GM19023 (cell line): Measurements from ENCODE around the gene MAPT.

Source experiments
- ATAC-seq: cut with Tn5 transposase; IDR thresholded peaks from one replicate; pipeline ENCODE4 v1.9.1; 2021; ENCODE audit warnings: mild to moderate bottlenecking, moderate library complexity; ENCODE audit not compliant: unreplicated experiment

Gene MAPT

DNA sequence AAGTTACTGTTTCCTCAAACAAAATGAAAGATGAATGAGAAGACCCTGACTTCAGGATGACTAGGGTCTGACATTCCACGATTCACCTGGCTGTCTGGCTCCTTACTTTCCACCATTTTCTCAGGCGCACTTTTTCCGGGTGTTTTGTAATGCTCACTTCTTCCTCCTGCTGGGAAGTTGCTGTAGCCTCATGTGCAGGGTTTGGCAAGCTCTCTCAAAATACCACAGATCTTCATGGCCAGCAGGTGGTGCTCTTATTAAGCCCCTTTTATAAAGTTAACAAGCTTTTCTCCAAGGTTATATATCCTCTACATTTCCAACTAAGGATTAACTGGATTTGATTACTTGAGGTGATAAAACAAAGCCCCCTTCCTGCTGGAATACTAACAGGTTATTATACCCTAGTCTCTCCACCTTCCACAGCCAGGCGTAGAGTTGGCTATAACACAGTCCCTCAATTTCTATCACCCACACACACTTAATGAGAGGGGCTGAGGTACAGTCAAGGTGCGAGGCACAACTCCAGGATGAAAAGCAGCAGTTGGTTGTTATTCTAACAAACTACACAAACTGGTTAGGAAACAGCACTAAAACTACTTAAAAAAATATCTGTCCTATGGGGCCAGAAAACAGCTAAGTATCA is 150.1 kb downstream of the MAPT start:
- ATAC-seq, result no peak

DNA sequence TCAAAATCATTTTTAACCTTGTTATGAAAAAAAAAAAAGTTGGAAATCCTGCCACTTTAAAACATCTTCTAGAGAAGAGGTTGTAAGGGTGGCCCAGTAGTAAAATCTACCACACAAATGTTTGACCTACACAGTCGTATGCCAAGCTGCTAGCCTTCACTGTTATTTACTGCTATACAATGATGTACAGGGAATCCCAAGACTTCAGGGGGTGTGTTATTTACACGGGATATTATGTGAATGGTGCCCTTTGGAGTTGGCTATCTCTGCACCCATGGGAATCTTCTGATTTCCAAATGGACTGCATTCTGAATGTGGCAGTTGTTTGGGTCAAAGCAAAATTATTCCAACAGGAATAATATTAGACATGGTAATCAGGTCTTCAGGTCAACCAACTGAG is 150.6 kb downstream of the MAPT start:
- no peak for ATAC-seq

DNA sequence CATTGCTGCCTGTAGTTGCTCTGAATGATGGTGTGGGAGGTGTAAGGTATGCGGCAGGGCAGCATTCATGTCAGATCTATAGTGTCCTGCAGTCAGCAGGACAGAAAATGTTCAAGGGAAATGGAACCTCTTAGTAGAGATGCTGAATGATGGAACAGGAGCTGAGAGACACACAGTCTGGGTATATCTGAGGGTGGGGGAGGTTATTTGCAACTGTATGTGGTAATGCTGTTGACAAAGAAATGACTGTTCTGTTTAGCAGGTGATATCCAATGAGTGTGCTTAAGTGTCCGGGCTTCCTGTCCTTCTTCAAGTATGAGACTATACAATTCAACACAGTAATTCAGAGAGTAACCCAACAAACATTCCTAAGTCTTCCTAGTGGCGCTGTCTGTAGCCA is 151.3 kb downstream of the MAPT start:
- no peak for ATAC-seq

DNA sequence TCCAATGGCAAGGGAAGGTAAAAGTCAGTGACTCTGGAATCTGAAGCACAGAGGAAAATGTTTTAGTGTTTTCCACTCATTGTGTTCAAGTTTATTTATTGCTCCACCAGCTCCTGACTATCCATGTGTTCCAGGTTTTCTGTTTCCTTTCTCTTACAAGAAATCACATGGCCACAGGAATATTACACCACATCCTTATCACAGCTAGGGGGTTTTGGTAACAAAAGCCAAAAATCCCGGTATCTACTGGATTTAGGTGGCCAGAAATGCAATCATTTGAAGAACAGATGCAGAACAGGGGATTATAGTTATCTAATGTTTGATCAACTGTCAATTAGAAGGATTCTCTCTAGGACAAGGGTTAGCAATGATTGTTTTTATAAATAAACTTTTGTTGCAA is 152.6 kb downstream of the MAPT start:
- no peak for ATAC-seq

DNA sequence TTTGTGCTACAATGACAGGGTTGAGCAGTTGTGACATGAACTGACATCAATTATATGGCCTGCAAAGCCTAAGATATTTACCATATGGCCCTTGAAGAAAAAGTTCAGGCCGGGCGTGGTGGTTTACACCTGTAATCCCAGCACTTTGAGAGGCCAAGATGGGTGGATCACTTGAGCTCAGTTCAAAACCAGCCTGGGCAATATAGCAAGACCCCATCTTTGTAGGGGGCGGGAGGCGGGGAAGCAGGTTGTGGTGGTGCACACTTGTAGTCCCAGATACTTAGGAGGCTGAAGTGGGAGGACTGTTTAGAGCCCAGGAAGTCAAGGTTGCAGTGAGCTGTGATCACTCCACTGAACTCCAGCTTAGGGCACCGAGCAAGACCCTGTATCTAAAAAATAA is 153.0 kb downstream of the MAPT start:
- ATAC-seq, result no peak

DNA sequence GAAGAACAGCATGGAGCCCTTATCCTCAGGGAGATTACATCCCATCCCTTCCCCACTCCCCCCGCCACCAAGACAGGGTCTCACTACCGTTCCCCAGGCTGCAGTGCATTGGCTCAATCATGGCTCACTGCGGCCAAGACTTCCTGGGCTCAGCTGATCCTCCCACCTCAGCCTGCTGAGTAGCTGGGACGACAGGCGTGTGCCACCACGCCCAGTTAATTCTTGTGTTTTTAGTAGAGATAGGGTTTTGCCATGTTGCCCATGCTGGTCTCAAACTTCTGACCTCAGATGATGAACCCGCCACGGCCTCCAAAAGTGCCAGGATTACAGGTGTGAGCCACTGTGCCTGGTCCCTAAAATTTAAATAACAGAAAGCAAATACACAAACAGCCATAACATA is 153.5 kb downstream of the MAPT start:
- ATAC-seq, result no peak

DNA sequence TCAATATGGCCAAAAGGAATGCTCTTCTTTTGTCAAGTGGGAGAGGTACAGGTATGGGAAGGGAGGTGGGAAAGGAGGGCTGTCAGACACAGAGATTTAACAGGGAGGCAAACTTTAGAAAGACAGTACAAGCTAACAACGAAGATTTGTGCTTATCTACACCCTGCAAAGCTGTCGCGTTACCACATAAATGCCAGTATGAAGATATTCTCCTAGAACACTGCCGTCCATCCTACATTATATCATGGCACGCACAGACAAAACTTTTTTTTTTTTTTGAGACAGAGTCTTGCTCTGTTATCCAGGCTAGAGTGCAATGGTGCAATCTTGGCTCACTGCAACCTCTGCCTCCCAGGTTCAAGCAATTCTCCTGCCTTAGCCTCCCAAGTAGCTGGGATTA is 155.3 kb downstream of the MAPT start:
- no peak for ATAC-seq

DNA sequence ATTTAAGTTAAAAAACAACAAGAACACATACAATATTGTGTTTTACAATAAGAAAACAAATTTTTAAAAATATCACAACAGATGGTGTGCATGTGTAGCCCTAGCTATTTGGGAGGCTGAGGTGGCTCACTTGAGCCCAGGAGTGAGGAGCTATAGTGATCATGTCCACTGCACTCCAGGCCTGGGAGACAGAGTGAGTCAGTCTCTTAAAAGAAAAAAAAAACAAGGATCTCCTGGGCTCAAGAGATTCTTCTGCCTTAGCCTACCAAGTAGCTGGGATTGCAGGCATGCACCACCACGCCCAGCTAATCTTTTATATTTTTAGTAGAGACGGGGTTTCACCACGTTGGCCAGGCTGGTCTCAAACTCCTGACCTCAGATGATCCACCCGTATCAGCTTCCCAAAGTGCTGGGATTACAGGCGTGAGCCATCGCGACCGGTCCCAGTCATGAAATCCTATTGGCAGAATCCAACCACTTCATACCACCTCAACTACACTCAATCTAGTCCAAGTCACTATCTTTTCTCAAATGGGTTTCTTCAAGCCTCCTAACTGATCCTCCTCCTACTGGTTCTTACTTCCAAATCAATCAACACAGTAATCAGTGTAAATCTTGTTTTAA is 159.7 kb downstream of the MAPT start:
- ATAC-seq, result no peak

DNA sequence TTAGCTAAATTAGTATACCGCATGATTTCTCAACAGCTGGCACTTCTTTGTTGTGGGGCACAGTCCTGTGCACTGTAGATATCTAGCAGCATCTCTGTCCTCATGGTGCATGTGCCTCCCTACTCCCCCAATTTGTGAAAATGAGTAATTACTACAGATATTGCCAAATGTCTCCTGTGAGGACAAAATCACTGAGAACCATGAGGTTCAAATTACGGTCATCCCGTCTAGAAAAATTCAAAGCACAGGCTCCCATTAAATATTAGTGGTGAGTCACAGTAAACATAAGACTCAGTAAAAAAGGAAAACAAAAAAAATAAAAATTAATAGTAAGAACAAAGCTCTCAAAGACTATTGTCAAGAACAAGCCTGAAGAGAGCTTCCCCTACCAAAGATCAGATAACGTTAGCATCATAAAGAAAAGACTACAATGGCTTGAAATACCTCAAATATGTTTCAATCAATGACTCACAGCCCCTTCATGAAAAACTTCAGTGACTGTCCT is 162.5 kb downstream of the MAPT start:
- ATAC-seq, result no peak

DNA sequence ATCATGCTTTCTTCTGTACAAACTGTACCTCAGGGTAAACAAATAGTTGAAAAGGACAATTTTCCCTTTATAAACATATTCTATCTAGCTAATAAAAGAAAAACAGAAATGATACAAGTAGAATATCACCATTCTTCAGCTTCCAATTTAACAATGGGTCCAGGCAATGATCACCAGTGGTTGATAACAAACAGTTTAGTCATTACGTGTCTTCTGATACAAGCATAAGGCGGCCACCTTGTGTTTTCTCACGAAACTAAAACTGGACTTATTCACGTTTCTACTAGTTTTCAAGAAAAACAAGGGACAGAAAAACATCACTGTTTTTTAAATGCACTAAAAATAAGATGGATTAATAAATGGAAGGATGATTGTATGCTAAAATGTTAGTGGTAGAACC is 163.0 kb downstream of the MAPT start:
- ATAC-seq, result no peak

DNA sequence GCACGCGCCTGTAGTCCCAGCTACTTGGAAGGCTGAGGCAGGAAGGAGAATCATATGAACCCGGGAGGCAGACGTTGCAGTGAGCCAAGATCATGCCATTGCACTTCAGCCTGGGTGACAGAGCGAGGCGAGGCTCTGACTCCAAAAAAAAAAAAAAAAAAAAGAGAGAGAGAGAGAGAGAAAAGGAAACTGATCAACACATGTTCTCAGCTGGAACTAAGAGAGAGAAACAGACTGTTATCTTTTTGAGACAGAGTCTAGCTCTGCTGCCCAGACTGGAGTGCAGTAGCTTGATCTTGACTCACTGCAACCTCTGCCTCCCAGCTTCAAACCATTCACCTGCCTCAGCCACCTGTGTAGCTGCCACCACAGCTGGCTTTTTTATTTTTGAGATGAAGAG is 165.1 kb downstream of the MAPT start:
- ATAC-seq, result no peak

DNA sequence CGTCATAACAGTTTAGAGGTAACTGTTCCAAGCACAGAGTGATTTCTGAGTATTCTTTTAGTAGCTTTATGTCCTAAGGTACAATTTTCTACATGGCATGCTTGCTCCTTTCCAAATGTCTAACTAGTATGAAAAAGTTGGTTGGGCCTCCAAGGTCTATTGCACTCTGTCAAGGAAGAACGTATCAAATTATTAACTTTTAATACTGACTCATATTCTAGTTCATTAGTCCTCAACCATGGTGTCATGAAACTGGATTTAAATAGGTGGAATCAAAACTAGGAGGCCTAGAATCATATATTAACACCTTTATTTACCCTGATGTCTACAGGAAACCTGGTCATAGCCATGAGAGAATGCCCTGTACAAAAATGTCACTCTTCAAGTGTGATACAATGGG is 166.1 kb downstream of the MAPT start:
- ATAC-seq, result no peak

DNA sequence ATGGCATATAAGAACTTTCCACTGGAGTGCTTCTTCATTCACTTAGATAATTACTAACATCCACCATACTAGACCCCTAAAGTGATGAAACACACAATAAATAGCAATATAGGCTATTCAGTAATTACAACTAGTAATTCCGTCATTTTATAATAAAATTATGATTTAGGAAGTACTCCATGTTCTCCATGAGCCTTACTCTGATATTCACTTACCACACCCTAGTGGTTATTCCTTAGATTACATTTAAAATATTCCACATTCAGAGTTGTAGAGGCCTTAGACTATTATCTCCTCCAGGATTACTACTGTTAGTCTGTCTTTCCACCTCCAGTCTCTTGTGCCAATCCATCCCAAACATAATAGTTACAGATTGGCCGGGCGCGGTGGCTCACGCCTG is 167.1 kb downstream of the MAPT start:
- ATAC-seq, result no peak

DNA sequence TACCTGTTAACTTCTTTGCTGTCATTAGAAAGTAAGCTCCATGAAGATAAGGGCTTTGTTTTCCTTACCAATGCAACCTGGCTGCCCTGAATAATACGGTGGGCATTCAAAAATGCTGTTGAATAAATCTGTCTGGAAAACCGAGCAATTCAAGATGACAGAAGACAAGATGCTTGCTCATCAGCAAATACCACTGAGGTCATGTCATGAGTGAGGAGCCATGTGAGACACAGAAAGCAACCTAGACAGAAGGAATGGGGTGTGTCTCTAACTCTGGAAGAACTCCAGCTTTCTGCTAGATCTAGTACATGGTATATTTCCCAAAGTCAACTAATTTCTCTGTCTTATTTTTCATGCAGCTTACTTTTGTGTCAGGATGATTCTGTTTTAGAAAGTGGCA is 168.9 kb downstream of the MAPT start:
- no peak for ATAC-seq

DNA sequence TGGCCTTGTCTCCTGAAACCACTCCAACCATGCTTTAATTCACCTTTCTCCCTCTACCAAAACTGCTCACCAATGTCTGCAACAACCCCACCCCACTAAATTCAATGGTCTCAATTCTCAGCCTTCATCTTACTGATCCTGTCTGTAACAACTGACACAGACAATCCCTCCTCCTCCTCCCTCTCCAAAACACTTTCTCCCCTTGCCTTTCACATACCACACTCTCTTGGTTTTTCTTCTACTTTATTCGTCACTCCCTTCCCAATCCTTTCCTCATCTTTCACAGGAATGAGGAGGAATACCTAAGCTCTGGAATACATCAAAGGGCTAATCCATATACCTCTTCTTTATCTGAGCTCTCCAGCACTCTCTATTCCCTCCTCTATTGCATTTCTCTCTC is 170.1 kb downstream of the MAPT start:
- ATAC-seq, result no peak

DNA sequence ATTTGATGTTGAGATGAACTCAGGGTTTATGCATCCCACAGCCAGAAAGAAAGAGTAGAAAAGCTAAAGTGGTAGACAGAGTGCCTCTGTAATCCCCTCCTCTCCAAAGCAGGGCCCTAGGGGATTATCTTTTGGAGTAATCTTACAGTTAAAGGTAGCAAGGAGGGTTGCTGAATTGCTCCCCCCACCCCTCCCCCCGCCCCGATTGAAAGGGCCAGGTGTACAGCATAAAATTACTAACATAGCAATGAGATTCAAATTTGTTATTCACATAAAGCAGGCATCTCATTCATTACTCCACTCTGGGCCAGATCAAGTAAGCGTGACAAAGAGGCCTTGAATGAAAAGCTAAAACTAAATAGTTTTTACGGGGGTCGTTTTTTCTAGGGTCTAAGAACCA is 177.4 kb downstream of the MAPT start:
- no peak for ATAC-seq

DNA sequence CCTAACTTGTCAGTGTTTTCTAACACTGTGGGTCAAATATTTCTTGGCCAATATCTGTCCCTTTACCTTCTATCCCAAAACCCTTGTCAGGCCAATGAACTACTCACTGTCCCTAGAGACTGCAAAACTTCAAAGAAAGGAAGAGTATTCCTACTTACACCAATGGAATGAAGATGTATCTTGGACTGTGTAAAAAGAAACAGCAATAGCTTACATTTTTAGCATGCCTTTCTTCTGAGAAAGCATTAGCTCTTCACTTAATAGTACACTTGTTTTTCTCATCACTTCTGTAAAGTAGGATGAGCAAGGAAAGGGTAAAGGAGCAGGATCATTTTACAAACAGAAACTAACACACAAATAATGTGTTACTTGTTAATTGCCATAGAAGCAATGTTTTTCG is 178.6 kb downstream of the MAPT start:
- no peak for ATAC-seq

DNA sequence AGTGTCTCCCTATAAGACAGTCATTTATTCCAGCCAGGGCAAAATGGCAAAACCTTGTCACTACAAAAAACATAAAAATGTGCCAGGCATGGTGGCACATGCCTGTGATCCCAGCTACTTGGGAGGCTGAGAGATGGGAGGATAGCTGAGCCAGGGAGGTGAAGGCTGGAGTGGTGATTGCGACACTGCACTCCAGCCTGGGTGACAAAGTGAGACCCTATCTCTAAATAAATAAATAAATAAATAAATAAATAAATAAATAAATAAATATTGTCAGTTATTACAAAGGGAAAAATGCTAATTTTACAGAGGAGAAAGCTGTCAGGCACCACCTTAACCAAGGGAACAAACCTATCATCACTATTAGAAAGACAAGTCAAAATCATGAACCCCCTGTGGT is 180.2 kb downstream of the MAPT start:
- no peak for ATAC-seq
